Measurements from ENCODE around the gene NCCRP1. TPM values are rescaled to one million over a fixed set of nuclear protein-coding genes. Genes with fewer than 3 reads are reported as not detected.

NCCRP1 gene
- polyA plus RNA-seq, 1 of the 3 experiments (the other 2 are of a cell fraction): not detected

GRCh38 chr19:39162441-39163043, 34.2 kb upstream of the NCCRP1 start:
- no peak overlapping the region for H3K9ac ChIP-seq
- H3K4me1 ChIP-seq (ENCODE audit: control insufficient read depth in 1 of 2, insufficient read depth in 2 of 2, low read depth in 1 of 2, low read length in 1 of 2): peaks cover 0 to 47% of the 10 kb centered on the region in 2 experiments; a peak in 1 of 4 replicates
- 98% methylated on average over 15 of the region's 15 CpGs for WGBS (ENCODE audit: low lambda C conversion rate)
- peaks cover 55% of the 10 kb centered on the region for H4K20me1 ChIP-seq (ENCODE audit: insufficient read depth)
- H3K4me3 ChIP-seq (ENCODE audit: low read depth in 2 of 2, low read length in 1 of 2): no peak overlapping the region
- no peaks in the 10 kb centered on the region for H3K27me3 ChIP-seq (ENCODE audit: insufficient read depth)
- POLR2A ChIA-PET: no interaction called here
- no peak overlapping the region for H3K4me2 ChIP-seq
- H3K9me2 ChIP-seq: no peaks in the 10 kb centered on the region
- CTCF ChIA-PET: interaction anchor here (0.7 to 2.0 kb wide), 4 partner anchors 25 to 152 kb away, joined by 3 to 4 read pairs (median 4); no protein-coding TSS in a partner anchor
- no peak overlapping the region for H3K27ac ChIP-seq (ENCODE audit: low read depth in 2 of 2, low read length in 1 of 2)
- H3K79me2 ChIP-seq (ENCODE audit: insufficient read depth): peaks cover 55% of the 10 kb centered on the region
- no peaks in the 10 kb centered on the region for H3F3A ChIP-seq (replicated peaks; ENCODE audit: insufficient read depth)
- no peaks in the 10 kb centered on the region for H3K36me3 ChIP-seq (replicated peaks in 1 of 2; ENCODE audit: control insufficient read depth in 1 of 2, insufficient read depth in 2 of 2, low read length in 1 of 2)
- no peak for TF ChIP-seq RXRA (IDR thresholded peaks at IDR 0.05; ENCODE audit: borderline replicate concordance, low read depth)
- no peak for TF ChIP-seq GABPA (IDR thresholded peaks at IDR 0.05; ENCODE audit: low read depth)
- no peak for TF ChIP-seq FOXM1 (IDR thresholded peaks at IDR 0.05; ENCODE audit: low read depth)
- no peak for TF ChIP-seq MXI1 (IDR thresholded peaks at IDR 0.05; ENCODE audit: low read depth, low read length)
- TF ChIP-seq FOXJ3 (CRISPR knock-in tag; IDR thresholded peaks at IDR 0.05): no peak
- TF ChIP-seq ZBTB33 (IDR thresholded peaks at IDR 0.05; ENCODE audit: borderline replicate concordance, low read depth): no peak
- TF ChIP-seq MEF2A (IDR thresholded peaks at IDR 0.05; ENCODE audit: borderline replicate concordance, low read depth): no peak
- no peak for TF ChIP-seq YY1 (IDR thresholded peaks at IDR 0.05; ENCODE audit: low read depth)
- no peak for TF ChIP-seq NFIC (IDR thresholded peaks at IDR 0.05; ENCODE audit: borderline replicate concordance)
- H2AFZ ChIP-seq (ENCODE audit: low read depth): no peak overlapping the region
- no peak for DNase-seq
- no peaks in the 10 kb centered on the region for H3K9me3 ChIP-seq

- H4K20me1 ChIP-seq (ENCODE audit: insufficient read depth): peaks cover 46% of the 10 kb centered on the region
- H3K79me2 ChIP-seq (ENCODE audit: insufficient read depth): peaks cover 45% of the 10 kb centered on the region
- no peak for DNase-seq
- H3K9ac ChIP-seq: no peak overlapping the region
- no peak overlapping the region for H3K4me2 ChIP-seq
- no peak overlapping the region for H2AFZ ChIP-seq (ENCODE audit: low read depth)
- 95% methylated on average over 9 of the region's 9 CpGs for WGBS (ENCODE audit: low lambda C conversion rate)
- ChIA-PET POLR2A (no interaction called here), CTCF (interaction anchor here (1.6 to 2.0 kb wide), 2 partner anchors 24 to 42 kb away, joined by 4 read pairs; no protein-coding TSS in a partner anchor)
- H3K9me3 ChIP-seq: no peaks in the 10 kb centered on the region
- H3K4me1 ChIP-seq (ENCODE audit: control insufficient read depth in 1 of 2, insufficient read depth in 2 of 2, low read depth in 1 of 2, low read length in 1 of 2): peaks cover 0 to 39% of the 10 kb centered on the region in 2 experiments; a peak in 1 of 4 replicates
- H3F3A ChIP-seq (replicated peaks; ENCODE audit: insufficient read depth): no peaks in the 10 kb centered on the region
- no peaks in the 10 kb centered on the region for H3K9me2 ChIP-seq
- H3K27me3 ChIP-seq (ENCODE audit: insufficient read depth): no peaks in the 10 kb centered on the region
- H3K4me3 ChIP-seq (ENCODE audit: low read depth in 2 of 2, low read length in 1 of 2): no peak overlapping the region
- H3K27ac ChIP-seq (ENCODE audit: low read depth in 2 of 2, low read length in 1 of 2): no peak overlapping the region
- H3K36me3 ChIP-seq (replicated peaks in 1 of 2; ENCODE audit: control insufficient read depth in 1 of 2, insufficient read depth in 2 of 2, low read length in 1 of 2): no peaks in the 10 kb centered on the region
- TF ChIP-seq MXI1 (IDR thresholded peaks at IDR 0.05; ENCODE audit: low read depth, low read length) (no peak), TCF12 (IDR thresholded peaks at IDR 0.05) (no peak), YY1 (IDR thresholded peaks at IDR 0.05; ENCODE audit: low read depth) (no peak), SMC3 (IDR thresholded peaks at IDR 0.05; ENCODE audit: low read depth, low read length) (no peak), RXRA (IDR thresholded peaks at IDR 0.05; ENCODE audit: borderline replicate concordance, low read depth) (no peak), PBX3 (IDR thresholded peaks at IDR 0.05) (no peak), REST (IDR thresholded peaks at IDR 0.05; ENCODE audit: low read depth, low read length) (no peak), USF1 (IDR thresholded peaks at IDR 0.05; ENCODE audit: borderline replicate concordance, low read depth) (no peak), RFX5 (IDR thresholded peaks at IDR 0.05; ENCODE audit: low read length) (no peak), RAD21 (IDR thresholded peaks at IDR 0.05; ENCODE audit: low read length) (no peak), ZBTB33 (IDR thresholded peaks at IDR 0.05; ENCODE audit: borderline replicate concordance, low read depth) (no peak), NRF1 (IDR thresholded peaks at IDR 0.05; ENCODE audit: low read depth, low read length) (no peak), FOXJ3 (CRISPR knock-in tag; IDR thresholded peaks at IDR 0.05) (no peak)
Observed at GRCh38 chr19:39163621-39164020, 33.1 kb upstream of the NCCRP1 start.
